Neural progenitor cell (in vitro differentiated cells): ENCODE results near the gene SNX25.

ENCODE experiments used
- CTCF ChIP-seq: fragments of 200-600 bp; sonication (generic); IDR thresholded peaks from 2 replicates; pipeline ENCODE4 v1.5.1; 2017; ENCODE audit warnings: antibody characterized with exemption, mild to moderate bottlenecking
- EZH2 ChIP-seq: fragments of 200-600 bp; sonication (generic); IDR thresholded peaks from 2 replicates; pipeline ENCODE4 v1.6.1; 2017; ENCODE audit warnings: antibody characterized with exemption, mild to moderate bottlenecking, moderate library complexity
- EZH2phosphoT487 ChIP-seq: fragments of 200-600 bp; sonication (generic); IDR thresholded peaks from 2 replicates; pipeline ENCODE4 v1.6.1; 2017; ENCODE audit warnings: antibody characterized with exemption

- TF ChIP-seq CTCF, result no peak
- TF ChIP-seq EZH2, result no peak
- TF ChIP-seq EZH2phosphoT487, result no peak
These were observed 3.6 kb upstream of the SNX25 start for GRCh38 chr4:185205697-185206342.
